ENCODE results near the gene GRIK2.
"Not testable (repeated sequence)": the region's sequence is repeated elsewhere in the genome, so short reads cannot be mapped to it uniquely, and the experiment has no call there.

The GRIK2 gene

GRCh38 chr6:101393251-101393828 lies at the start of gene GRIK2:
GRIK2 (plus strand) TSS chr6:101393708.
- peak; percentile 17 for DNase-seq (ENCODE audit: low read depth)

DNA sequence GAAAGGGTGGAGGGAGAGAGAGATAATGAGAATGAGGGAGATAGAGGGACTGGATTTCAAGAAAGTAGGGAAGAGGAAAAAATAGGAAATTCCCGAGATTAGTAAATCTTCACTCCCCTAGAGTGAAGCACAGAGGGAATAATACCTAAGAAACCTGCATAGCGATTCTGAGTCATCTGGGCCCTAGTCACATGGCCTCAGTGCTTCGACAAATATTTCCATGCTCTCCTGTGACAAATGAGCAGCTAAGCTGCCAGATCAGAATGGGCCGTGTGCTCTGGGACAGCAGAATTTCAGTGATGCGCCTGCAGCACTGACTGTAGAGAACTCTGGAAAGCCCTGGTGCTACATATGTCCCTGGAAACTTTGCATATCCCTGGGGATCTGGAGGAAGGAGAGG lies 48.6 kb upstream of the GRIK2 start:
- no peak for DNase-seq (ENCODE audit: low read depth)

DNA sequence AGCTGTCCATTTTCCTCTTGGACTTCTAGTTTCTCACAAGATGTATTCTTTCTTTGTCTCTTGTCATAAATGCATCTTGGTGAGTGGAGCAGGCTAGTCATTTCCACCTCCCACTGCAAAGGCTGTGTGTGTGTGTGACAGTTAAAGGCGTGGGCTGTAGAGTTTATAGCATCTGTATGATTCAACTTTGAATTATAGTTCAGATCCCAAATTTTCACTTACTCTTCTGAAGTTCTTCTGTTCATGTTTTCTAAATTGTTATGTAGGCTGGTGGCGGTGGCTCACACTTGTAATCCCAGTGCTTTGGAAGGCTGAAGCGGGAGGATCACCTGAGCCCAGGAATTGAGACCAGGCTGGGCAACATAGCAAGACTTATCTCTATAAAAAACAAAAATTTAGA lies 44.7 kb upstream of the GRIK2 start:
- DNase-seq (ENCODE audit: low read depth) = no peak

GRCh38 chr6:101350631-101351030 lies 42.9 kb upstream of the GRIK2 start:
- DNase-seq (ENCODE audit: low read depth) = not testable (repeated sequence)

GRCh38 chr6:101351173-101351572 lies 42.3 kb upstream of the GRIK2 start:
- DNase-seq (ENCODE audit: low read depth) = no peak

- no peak for DNase-seq (ENCODE audit: low read depth)
Observed at GRCh38 chr6:101352316-101352715, 41.2 kb upstream of the GRIK2 start.

DNA sequence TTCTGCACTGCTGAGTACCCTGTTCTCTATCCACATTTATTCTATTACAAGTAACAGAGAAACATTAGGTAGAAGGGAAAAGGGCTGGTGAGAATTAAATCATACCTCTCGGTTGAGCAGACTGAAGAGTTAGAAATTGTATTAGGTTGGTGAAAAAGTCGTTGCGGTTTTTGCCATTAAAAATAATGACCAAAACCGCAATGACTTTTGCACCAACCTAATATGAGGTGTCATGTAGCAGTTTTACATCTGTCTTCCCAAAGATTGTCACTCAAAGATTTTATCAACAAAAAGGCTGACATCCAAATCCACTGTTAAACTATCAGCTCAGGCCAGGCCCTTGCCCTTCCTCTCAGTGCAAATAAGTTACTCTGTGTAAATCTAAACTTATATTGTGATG lies 28.3 kb upstream of the GRIK2 start:
- no peak for DNase-seq (ENCODE audit: low read depth)

DNA sequence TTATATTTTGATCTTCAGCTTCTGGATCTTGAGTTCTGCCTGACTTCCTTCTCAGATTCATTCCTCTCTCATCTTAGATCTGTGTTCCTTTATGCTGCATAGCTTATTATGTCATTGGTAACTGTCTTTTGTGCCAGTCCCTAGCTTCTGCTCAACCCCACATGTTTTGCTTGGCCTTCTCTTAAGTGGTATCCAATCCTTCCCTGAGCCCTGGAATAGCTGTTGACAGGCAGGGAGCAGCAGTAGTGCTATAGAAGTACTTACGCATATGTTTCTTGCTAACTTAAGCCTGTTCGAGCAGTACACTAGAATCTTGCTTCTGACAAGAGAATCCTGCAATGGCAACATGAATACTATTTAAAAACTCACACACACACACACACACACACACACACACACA lies 13.6 kb upstream of the GRIK2 start:
- DNase-seq (ENCODE audit: low read depth) = no peak

DNA sequence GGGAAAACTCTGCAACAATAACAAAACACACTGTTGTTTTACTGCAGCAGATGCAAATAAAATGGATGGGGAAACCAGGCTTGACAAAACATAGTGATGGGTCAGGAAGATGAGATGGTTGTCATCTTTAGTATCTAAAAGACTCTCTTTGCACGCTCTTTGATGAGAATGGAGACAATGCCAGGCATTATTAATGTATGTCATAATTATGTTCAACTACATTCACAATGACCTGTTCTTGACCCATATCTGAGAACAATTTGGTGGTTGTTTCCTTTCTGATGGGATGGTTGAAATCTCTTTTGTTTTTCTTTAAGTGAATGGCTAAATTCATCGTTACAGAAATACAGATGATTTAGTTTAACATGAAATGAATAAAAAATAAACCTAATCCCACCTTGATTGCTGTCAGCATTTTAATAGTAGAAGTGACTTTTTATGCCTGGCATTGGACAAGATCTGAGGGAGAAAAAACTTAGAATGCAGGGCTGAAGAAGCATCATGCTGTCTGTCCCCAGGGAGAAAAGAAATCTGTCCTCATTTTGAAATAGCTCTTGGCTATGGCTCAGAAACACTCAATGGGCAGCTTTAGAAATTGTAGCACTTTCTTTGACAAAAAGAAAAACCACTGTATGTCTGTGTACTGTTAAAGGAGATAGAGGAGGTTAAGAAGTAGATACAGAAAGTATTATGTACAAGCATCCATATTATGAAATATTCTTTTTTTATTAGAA lies 12.4 kb upstream of the GRIK2 start:
- DNase-seq (ENCODE audit: low read depth) = no peak

GRCh38 chr6:101383747-101384146 lies 9.8 kb upstream of the GRIK2 start:
- DNase-seq (ENCODE audit: low read depth) = not testable (repeated sequence)

DNA sequence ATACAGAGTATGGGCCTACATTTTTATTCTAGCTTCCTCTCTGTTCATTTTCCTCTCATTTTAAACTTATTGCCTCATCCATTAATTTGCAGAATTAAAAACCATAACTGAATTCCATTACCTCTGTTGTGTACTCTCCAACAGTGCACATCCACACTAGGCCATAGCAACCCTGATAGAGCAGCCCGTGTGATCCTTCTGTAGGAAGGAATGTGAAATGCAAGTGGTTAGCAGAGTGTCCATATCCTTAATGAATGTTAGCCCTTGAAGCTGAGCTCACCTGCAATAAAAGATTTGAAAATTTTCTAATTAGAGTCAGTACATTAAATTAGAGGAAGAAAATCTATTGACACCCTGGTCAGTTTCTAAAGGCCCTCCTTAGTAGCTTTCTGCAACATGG lies 6.5 kb upstream of the GRIK2 start:
- DNase-seq (ENCODE audit: low read depth) = no peak

DNA sequence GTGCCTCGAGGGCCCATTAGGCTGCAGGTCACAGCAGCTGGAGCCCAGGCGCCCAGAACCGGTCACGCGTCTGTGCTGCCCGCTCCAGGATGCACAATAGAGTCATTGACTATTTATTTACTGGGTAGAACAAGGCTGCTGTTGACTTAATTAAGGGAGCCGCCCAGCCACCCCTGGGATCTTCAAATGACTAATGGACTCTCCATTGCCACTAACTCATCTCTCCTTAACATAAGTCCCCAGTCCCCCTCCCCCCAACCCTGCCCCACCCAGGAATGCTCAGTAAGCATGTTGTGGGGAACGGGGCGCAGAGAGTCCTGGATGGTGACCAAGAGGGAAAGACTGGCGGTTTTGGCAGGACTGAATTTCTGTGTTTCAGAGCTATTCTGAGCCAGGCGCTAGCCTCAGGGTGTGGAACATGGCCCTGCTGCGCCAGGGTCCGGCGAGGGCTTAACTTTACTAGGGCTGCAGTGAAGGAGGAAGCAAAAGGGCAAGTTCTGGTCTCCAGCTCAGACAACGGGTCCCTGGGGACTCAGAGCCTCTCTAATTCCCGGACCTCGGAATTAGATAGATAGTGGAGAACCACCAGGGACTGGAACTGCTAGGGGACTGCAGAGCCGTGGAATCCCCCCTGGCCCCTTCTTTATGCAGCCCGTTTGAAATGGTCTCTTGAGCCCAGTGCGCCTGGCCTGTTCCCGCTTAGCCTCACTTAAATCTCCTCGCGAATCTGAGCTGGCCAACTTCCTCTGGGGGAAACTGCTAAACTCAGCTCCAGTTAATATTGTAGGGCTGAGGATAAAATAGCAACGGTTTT lies 1.5 kb upstream of the GRIK2 start:
- no peak for DNase-seq (ENCODE audit: low read depth)

DNA sequence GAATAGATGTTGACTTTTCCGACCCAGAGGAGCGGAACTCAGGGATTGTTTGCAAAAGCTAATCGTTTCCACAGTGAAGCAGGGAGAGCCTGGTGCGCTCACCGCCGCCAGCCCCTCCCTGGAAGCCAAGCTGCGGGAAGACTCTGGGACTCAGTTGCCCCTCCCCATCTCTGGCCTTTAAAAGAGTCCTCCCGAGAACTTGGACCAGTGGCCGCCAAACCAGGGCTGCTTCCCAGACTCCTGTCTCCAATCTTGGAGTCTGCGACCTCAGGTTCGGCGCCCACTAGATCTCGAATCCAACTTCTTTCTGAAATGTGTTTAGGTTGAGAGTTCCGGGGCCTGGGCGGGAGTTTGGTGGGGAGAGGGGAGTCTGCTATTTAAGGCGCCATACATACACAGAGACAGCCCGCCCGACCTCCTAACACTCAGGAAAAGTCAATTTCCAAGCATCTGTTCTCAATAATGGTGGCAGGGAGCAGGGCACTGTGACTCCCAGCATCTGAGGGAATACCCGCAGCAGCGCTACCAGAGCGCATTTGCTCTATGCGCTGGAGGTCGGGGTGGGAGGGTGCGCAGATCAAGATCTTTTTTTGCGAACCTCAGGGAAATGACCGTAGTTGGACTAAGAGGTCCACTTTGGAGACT lies 800 bp upstream of the GRIK2 start:
- no peak for DNase-seq (ENCODE audit: low read depth)

- peak; percentile 16 for DNase-seq (ENCODE audit: low read depth)
Observed at GRCh38 chr6:101393829-101394251, 332 bp downstream of the GRIK2 start.

GRCh38 chr6:101394936-101395335 lies 1.4 kb downstream of the GRIK2 start:
- DNase-seq (ENCODE audit: low read depth) = no peak

DNA sequence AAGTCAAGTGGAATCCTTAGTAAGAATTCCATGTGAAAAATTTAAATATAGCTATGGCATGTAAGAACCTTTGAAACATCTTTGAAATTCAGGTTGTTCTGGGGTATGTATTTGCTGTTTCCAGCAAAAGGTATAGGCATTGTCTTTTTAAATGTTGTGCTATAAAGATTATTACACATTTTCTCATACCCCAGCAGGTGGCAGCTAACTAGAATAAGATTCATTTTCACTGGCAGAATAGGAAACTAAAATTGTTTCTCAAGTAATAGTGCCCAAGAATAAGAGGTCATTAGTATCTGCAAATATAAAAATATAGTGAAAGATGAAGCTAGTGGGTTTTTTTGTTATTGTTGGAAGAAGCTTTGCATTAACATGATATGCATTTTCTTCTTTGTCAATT lies 1.8 kb downstream of the GRIK2 start:
- DNase-seq (ENCODE audit: low read depth) = no peak

- DNase-seq (ENCODE audit: low read depth) = peak; percentile 56
Observed at GRCh38 chr6:101396548-101397173, 3.2 kb downstream of the GRIK2 start.

DNA sequence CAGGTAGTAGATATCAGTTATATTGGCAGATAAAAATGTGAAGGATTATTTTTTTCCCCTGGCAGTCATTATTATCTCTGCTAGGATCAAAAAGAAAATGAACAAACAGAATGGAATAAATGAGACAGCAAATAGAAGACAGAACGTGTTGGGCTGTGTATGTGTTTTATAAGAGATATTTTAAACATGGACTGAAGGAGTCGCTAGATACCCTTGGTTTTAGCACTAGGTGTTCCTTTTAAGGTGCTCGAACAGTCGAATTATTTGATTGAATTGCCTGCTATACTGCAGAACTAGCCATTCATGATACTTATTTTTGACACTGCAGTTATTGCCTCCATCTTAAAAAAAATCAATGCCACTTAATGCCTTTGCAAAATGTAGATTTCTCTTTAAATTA lies 3.7 kb downstream of the GRIK2 start:
- peak; percentile 30 for DNase-seq (ENCODE audit: low read depth)

DNA sequence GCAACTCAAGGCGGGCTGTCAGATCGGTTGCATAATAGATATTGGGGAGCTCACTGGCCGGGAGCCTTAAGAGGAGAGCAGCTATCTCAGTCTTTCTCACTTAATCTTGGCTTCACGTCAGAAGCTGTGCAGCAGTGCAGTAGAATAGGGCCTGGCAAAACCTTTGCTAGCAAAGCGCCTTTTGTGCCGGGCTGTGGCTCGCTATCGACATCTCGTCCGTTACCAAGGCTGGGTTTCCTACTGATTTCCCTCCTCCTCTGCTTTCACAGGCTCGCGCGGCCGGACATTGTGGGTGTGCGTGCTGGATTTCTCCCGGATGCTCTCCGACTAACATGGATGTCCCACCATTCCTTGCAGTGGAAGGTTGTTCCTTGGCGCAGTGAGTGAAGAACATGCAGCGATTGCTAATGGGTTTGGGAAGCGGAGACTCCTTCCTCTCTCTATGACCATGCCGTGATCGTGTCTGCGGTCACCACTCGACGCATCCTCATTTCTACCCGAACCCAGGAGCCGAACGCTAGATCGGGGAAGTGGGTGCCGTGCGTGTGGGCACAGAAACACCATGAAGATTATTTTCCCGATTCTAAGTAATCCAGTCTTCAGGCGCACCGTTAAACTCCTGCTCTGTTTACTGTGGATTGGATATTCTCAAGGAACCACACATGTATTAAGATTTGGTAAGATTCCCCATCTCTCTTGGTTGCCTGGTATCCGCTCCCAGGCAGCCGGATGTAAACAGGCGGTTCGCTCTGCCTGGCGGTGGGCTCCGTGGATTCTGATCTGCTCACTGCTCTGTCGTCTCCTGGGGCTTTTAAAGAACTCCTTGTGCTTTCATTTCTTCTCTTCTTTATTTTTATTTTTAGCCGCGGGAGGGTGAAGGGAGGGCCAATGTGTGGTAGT lies 5.5 kb downstream of the GRIK2 start:
- DNase-seq (ENCODE audit: low read depth) = no peak

DNA sequence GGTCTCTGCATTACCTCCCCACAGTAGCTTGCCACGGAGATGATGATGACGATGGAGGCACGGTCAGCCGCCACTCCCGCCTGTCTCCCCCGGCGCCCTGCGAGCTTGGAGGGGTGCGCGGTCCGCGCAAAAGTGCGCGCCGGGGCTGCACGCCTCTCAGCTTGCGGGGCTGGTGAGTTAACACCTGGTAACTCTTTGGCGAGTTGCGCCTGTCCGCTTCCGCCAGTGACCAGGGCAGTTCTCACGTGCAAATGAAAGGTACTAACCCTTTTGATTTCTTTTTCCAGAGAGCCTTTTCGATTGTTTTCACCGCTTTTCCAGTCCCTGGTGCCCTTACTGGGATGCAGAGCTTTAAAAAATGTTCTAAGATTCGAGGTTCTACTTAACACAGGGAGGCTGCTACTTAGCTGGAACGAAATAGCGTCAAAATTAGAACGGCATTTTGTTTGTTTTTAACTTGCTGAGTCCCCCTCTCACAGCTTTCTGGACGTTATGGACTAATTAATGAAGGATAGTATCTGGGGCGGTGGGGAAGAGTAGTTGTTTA lies 6.2 kb downstream of the GRIK2 start:
- DNase-seq (ENCODE audit: low read depth) = no peak

Measured in iris pigment epithelial cell (primary cell).